T-helper 2 cell (primary cell): ENCODE data around the gene RASGRP2.
"Not testable (repeated sequence)": the region's sequence is repeated elsewhere in the genome, so short reads cannot be mapped to it uniquely, and the experiment has no call there.

Experiments used
- DNase-seq, 5 experiments: peaks; one replicate each; pipeline versions ENCODE4 v3.0.0 to v3.0.0-alpha.2; 2012 to 2022

RASGRP2 gene

DNA sequence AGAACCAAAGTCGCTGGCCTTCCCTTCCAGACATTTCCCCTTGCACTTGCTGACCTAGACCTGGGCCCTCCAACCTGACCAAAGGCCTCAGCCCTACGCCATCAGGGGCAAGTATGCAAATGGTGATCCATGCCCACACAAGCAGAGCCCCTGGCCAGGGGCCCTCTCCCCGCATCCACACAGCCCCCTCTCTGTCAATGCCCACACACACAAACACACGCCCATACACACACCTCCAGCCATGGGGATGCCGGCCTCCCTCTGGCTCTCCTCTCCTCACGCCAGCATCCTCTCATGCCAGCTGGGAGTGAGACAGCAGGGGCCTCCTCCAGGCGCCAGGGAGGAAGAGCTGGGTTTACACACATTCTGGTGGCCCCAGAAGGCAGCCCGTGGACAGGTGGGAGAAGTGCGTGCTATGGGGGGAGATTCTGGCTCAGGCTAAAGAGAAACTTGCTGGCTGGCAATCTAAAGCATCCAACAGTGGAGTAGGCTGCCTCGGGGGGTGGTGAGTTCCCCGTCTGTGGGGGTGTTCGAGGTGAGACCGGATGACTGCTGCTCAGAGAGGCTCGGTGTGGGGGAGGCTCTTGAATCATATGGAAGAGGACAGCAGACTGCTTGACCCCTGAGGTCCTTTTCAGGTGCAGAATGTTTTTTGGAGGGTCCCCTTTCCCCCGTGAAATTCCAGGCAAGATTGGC lies 25.7 kb downstream of the RASGRP2 start:
- no peak for DNase-seq

DNA sequence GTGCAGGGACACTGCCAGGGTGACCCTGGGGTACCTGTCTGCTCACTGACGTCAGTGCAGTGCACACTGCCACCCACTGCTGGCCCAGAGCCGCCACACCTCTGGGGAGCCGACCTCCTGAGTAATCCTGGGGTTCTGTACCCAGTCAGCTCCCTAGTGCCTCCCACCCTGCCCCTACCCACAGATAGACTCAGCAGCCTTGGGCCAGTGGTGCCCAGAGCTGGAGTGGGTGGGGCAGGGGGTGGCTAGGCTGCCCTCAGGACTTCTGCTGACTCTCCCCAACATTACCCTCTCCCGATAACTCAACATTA lies 26.7 kb downstream of the RASGRP2 start:
- DNase-seq: no peak

DNA sequence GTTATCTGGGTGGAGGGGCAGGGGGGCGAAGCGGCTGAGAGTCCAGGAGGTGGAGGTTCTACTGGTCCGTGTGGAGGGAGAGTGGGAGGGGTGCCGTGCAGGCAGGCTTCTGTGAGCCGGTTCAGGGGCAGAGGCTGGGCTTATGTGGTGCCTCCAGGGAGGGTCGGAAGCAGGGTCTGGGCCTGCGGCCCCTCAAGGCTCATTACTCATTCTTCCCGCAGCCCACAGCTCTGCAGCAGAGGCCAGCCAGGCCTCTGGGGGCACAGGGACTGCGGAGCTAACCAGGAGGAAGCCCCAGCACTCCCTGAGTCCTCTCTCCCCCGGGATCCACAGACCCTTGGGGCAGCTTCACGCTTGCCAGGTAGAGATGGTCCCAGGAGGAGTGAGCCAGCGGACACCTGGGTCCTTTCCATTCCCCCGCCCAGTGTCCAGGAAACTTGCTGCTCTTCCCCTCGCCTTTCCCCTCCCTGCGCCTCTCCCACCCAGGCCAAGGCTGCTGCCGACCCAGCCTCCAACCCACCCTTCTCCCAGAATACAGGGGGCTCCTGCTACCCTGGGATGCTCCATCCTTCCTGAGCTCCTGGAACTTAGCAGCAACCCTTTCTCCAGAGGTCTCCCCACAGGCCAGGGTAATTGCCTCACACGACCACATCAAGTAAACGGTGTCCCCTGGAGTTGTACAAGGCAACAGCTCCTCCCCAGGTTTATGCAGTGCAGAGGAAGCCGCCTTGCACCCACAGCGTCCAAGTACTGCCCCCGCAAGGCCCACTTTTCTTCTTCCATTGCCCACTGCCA lies 27.3 kb downstream of the RASGRP2 start:
- DNase-seq: no peak

DNA sequence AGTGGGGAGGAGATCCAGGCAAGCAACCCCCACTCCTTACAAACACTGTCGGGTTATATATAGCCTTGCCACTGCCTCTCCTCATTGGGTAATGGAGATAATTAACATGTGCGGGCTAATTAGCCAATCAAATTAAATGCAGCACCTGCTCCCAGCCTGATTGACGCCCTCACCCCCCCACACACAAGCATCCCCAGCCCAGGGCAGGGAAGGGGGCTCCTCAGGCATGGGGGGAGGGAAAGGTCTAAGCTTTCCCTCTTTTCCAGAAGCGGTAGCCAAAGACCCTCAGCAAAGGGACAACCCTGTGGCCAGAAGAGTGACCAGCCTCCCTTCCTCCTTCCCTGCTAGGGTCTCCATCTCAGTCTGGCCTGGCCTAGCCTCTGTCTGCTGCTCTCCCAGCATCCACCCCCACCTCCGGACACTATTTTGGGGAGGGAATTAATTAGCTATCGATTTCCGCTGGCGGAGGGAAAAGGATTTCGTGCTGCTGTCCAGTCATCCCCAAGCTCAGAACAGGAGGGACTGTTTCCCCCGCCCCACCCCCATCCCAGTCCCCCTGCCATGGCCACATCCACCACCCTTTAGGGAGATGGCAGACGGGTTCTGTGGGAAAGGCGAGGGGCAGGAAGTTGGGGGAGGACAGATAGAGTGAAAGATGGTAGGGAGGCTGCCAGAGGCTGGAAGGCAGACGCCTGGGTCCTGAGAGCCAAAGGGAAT lies 28.0 kb downstream of the RASGRP2 start:
- no peak for DNase-seq

DNA sequence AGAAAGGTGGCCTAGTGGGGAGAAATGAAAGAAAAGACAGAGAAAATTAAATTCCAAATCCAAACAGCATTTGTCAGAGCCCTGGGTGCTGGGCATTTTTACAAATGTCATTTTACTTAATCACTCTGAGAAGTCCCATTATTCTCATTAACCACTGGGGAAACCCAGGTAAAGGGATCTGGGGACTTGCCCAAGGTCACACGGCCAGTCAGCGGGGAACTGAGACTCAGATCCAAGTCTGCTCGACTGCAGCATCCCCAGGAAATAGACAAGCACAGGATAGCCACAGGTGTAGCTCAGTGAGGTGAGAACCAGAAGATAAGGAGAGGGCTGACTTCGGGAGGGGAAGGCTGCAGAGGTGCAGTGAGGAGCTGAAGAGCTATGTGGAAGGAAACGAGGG lies 28.8 kb downstream of the RASGRP2 start:
- DNase-seq: no peak

DNA sequence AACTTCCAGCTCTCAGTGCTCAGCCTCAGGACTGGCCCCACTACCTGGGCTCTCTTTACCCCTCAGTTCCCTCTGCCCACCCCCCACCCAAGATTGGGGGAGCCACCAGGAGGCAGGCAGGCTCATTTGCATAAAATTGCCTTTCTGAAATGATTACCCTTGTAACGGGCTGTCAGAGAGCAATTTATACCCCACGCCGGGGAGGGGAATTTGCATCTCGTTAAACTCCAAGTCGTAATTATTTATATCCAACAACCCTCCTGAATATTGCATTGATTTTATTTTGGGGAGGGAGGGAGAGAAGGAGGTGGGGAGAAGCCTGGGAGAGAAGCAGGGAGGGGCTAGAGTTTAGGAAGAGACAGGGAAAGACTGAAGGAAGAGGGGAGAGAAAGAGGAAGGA lies 29.3 kb downstream of the RASGRP2 start:
- no peak for DNase-seq

DNA sequence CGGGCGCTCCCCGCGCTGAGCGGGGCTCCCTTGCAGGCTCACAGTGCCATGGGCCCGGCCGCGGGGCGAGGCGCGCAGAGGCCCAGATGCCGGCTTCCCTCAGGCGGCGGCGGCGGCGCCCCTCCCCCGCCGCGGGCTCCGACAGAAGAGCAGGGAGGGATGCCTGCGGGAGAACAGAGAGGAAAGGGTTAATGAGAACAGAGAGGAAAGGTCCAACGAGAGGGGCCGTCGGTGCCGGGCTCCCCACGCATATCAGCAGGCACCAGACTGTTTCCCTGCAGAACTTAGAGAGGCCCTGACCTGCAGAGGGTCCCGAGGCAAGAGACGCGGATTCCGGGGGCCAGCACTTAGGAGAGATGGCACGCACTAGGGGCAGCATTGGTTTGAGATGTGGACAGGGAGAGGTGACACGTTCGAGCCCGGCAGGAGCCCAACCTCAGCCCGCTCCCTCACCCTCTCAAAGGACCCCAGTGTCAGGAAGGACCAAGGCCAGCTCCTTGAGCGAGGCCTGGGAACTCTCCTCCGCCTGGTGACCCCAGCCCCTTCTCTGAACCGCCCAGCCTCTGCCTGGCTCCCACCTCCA lies 30.1 kb downstream of the RASGRP2 start:
- DNase-seq: no peak

DNA sequence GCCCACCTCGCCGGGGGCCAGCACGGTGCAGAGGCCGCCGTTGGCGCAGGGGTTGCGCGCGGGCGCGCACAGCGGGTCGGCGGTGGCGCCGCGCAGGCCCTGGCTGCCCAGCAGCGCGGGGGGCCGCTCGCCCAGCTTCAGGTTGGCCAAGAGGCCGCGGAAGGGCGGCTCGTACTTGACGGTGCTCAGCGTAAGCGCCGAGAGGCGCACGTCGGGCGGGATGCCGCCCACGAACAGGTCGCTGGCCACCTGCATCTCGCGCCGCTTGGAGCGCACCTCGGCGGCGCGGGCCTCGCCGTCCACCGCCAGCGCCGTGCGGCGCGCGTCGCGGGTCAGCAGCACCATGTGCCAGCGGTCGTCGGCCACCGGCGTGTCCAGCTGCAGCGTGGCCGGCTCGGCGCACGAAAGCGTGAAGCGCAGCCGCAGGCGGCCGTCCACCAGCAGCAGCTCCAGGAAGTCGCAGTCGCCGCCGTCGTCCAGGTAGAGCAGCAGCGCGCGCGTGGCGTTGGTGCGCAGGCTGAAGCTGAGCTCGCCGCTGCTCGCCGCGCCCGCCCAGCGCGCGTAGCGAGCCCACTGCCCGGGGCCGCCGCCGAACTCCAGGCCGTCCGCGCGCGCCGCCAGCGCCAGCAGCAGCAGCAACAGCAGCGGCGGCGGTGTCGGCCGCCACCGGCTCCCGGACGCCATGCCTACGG lies 30.8 kb downstream of the RASGRP2 start:
- peak in 1 of 5 experiments; percentile 24 for DNase-seq

DNA sequence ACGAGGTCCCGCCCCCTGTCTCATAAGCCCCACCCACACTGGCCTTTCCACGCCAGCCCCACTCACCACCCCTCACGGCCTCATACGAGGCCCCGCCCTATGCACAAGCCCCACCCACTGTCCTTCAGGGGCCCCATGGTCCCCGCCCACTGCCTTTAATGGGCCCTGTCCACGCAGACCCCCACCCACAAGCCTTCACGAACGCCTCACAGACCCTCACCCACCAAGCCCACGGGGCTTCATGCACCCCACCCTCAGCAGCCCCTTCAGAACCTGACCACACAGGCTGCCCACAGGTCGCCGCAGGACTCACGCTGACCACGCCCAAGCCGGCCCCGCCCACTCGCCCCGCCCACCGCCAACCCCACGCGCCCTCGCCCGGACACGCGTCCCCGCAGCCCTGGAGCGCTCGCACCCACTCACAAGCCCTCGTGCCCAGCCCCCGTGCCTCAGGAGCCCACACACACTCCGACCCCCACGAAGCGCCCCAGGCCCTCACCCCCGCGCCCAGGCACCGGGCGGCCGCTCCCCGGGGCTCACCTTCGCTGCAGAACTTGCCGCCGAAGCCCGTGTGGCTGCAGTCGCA lies 31.4 kb downstream of the RASGRP2 start:
- no peak for DNase-seq

DNA sequence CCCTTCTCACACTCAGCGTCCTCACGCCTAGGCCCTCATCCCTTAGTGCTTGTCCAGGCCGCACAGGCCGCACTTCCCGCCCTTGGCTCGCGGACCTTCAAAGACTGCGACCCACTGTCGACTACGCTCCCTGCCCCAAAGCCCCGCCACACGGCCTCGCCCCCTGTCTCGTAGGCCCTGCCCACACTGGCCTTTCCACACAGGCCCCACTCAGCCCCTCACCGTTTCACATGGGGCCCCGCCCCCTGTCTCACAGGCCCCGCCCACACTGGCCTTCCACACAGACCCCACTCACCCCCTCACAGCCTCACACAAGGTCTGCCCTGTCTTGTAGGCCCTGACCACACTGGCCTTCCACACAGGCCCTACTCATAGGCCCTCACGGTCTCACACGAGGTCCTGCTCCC lies 32.0 kb downstream of the RASGRP2 start:
- DNase-seq: no peak

DNA sequence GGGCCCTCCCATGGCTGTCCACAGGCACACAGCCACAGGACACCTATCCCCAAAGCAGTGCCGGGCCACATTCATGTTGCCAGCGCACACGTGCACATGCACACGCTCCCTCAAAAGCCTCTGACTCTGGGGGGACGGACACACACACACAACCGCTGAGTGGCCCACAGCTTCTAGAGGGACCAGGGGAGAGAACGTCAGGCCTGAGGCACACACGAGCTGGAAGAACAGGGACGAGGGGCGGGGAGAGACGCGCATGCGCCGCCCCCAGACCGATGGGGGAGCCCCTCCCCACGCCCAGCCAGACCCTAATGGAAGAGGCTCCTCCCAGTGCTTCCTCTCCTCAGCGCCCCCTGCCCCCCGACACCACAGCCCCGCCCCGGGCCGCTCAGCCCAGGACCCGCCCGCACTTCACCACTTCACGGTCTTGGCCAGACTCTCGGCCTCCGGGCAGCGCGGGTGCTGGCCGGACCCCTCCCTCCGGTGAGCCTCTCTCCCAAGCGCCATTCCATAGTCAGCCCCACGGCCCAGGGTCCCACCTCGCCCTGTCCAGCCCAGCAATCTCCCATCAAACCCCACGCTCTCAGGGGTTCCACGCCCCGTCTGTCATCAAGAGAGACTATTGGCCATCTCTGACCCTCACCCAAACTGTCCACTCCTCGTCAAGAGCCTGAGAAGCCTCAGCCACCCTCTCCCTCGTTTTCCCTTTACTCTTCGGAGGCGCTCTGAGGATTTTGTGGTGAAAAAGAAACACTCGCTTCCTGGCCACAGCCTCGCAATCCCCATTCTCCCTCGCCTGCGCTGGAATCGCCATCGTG lies 32.6 kb downstream of the RASGRP2 start:
- no peak for DNase-seq

DNA sequence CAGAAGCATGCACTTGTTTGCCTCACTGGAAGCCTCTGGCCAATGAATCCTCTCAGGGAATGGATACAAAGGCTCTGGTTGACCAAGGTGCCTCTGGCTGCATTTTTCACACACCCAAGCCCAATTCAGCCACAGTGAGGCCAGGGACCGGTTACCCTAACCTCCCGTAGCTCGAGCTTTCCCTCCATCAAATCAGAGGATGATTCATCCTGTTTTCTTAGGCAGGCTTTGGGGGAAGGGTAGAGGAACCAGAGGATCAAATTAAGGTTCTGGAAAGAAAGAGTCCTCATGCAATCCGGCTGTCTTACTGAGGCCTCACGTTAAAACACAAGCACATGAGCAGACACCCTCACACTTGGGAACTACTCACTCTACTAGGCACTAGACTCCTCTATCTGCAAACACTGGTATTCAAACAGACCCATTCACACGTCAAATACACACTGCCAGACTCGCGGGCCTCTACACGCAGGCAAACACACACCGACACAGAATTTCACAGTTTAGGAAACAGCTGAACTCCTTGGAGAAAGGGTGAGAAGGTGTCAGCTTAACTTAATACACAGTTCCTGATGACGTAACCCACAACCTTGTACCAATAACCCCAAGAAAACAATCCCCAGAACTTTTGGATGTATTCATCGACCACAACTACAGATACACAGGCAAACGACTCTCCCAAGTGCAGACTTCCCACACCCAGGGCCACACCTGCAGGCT lies 33.4 kb downstream of the RASGRP2 start:
- DNase-seq: no peak

DNA sequence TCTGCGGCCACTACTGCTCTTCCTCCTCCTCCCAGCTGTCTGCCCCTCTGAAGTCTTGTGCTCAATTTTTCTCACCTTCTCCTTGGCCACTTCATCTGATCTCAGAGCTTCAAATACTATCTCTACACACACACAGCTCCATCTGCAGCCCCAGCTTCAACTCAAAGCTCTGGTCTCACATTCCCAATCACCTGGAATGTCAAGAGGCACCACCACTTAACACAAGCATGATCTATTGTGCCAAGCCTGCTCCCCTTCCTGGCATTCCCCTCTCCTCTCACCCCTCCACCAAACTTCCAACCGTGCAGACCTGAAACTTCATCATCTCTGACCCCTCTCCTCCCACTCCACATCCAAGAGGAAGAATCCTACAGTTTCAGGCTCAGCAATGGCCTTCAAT lies 38.4 kb downstream of the RASGRP2 start:
- DNase-seq: no peak

DNA sequence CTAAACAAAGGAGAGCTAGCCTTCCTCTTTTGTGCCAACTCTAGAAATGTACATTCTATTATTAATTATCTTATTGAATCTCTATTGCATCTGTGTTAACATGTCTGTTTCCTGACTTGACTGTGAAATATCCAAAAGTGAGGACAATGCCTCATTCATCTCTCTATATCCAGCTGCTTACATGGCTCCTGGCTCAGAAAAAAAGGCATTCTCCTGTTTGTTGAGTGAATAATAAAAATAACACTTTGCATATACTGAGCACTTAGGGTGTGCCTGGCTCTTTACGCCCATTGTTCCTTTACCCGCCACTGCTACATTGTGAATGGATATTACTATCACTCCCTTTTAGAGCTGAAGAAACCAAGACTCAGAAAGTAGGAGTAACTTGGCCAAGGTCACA lies 40.9 kb downstream of the RASGRP2 start:
- DNase-seq: no peak

DNA sequence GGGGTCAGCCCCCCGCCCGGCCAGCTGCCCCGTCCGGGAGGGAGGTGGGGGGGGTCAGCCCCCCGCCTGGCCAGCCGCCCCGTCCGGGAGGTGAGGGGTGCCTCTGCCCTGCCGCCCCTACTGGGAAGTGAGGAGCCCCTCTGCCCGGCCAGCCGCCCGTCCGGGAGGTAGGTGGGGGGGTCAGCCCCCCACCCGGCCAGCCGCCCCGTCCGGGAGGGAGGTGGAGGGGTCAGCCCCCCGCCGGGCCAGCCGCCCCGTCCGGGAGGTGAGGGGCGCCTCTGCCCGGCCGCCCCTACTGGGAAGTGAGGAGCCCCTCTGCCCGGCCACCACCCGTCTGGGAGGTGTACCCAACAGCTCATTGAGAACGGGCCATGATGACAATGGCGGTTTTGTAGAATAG lies 42.0 kb downstream of the RASGRP2 start:
- not testable (repeated sequence) for DNase-seq

DNA sequence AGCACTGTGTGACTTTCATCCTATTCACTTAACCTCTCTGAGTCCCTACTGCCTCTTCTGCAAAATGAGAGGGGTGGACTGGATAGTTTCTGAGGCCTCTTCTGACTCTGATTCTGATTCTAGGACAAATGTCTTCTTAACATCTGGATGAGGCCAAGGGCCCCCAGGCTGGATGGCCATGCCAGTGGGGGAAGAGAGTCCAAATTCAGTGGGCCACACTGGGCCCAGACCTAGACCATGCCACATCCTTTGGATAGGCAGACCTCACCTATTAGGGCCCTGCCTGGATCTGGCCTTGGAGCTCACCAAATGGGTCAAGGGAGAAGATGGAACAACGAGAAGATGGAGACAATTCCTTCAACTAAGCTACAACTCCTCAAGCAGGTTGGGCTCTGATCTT lies 45.5 kb downstream of the RASGRP2 start:
- no peak for DNase-seq

DNA sequence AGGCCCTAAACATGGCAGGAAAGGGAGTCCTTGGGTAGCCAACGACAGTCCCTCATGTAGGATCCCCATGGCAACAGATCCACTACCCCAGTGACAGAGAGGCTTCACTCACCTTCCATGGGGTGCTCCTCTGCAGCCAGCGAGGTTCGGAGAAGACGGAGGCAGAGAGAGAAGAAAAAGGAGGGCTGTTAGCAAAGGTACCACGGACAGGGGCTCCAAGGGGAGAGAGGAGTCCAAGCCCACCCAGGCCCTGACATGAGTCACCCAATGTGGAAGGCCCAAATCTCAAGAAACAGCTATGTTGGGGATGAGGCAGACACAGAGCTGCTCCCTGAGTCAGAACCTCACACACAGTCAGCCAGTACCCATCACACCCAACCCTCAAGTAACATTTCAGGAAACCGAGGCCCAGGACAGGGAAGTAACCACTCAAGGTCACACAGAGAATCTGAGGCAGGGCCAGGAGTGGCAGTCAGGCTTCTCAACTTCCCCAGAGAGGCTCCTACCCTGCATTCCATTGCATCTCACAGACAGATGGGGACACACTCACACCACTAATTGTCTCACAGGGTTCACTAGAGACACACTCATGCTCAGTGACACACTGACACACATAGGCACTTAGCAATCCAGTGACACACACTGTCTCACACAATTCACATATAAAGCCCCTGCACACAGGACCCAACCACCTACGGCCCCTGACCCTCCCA lies 46.1 kb downstream of the RASGRP2 start:
- DNase-seq: no peak

DNA sequence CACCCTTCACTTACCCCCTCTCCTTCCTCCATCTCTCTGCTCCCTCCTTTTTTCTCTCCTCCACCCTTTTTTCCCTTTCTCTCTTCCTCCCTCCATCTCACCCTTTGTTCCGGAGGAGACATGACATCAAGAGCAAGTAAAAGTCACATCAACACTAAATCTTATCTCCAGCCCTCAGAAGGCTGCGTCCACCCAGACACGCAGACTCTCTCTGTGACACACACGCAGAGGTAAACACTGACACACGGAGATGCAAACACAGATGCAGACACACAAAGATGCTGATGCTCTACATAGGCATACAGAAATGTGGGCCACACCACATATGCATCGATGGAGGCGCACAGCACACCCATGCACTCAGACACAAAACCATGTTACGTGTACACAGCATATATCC lies 47.9 kb downstream of the RASGRP2 start:
- no peak for DNase-seq

DNA sequence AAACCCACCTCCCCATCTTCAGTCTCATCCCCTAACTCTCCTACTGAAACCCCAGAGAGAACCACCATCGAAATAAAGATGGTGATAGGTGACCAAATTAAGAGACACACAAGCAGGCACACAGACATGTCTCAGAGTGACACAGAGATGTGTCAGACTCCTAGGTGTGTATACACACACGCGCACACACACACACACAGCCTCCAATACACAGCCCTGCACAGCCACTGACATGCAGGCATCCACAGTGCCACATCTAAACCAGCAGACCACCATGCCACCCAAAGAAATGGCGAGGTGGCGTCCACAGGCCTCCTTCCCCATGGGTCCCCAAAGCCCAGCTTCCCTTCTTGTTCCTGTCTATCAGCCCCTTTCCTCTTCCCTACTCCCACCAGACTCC lies 48.4 kb downstream of the RASGRP2 start:
- no peak for DNase-seq

DNA sequence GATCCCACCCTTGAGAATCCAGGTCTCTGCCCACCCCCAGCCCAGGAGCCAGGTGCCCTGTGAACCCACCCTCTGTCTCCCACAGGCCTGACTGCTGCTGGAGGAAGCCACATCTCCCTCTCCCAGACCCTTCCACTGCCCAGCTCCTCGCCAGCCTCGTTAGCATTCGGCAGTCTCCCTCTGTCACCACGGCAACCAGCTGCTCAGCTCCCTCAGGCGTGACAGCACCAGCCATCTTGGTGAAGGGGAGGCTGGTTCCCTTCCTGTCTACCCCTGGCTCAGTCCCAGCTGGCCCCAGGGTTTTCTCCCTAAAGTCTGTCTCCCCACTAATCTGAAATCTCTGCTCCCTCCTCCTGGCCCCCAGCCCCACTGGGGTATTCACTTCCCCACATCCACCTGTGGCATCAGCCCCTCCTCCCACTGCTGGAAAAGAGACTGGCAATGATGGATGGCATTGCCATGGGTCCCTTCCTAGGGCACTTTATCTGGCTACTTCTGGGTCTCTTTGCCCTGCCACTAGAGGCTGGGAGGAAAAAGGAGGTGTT lies 49.0 kb downstream of the RASGRP2 start:
- DNase-seq: no peak
